ENCODE measurements around the gene B4GALNT2.

DNA sequence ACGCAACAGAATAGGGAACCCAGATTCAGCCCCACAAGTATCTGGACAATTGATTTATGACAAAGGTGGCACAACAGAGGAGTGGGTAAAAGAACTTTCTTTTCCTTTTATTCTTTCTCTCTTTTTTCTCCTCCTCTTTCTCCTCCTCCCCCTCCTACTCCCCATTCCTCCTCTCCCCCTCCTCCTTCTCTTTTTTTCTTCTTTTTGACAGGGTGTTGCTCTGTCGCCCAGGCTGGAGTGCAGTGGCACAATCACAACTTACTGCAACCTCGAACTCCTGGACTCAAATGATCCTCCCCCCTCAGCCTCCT is 61.7 kb downstream of the B4GALNT2 start:
- TF ChIP-seq, protein P1, sequence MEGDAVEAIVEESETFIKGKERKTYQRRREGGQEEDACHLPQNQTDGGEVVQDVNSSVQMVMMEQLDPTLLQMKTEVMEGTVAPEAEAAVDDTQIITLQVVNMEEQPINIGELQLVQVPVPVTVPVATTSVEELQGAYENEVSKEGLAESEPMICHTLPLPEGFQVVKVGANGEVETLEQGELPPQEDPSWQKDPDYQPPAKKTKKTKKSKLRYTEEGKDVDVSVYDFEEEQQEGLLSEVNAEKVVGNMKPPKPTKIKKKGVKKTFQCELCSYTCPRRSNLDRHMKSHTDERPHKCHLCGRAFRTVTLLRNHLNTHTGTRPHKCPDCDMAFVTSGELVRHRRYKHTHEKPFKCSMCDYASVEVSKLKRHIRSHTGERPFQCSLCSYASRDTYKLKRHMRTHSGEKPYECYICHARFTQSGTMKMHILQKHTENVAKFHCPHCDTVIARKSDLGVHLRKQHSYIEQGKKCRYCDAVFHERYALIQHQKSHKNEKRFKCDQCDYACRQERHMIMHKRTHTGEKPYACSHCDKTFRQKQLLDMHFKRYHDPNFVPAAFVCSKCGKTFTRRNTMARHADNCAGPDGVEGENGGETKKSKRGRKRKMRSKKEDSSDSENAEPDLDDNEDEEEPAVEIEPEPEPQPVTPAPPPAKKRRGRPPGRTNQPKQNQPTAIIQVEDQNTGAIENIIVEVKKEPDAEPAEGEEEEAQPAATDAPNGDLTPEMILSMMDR (IDR thresholded peaks at IDR 0.05): no peak
- TF ChIP-seq POLR2A (IDR thresholded peaks at IDR 0.05): no peak
